Stimulated activated CD8-positive, alpha-beta memory T cell treated with anti-CD3 and anti-CD28 coated beads, Interleukin-2, amount 100 ng/mL, for 48 hours (primary cell): ENCODE measurements around the gene GPR37L1.
"Not testable (repeated sequence)": the region's sequence is repeated elsewhere in the genome, so short reads cannot be mapped to it uniquely, and the experiment has no call there.

ENCODE experiments used
- DNase-seq, 2 donors: peaks; one replicate each; pipeline ENCODE4 v3.0.0-alpha.2; 2020; ENCODE audit warnings: low read depth in 2 of 2

The GPR37L1 gene

GRCh38 chr1:202107801-202108731, 14.7 kb upstream of the GPR37L1 start:
- no peak for DNase-seq

- no peak for DNase-seq
Observed at GRCh38 chr1:202110977-202111376, 11.7 kb upstream of the GPR37L1 start.

GRCh38 chr1:202111589-202111988, 11.1 kb upstream of the GPR37L1 start:
- DNase-seq = not testable (repeated sequence)

GRCh38 chr1:202112859-202113689, 9.6 kb upstream of the GPR37L1 start:
- DNase-seq = no peak

- DNase-seq = no peak
Observed at GRCh38 chr1:202113690-202114300, 8.9 kb upstream of the GPR37L1 start.

GRCh38 chr1:202116287-202116686, 6.4 kb upstream of the GPR37L1 start:
- DNase-seq = no peak

- DNase-seq = no peak
Observed at GRCh38 chr1:202117898-202118371, 4.8 kb upstream of the GPR37L1 start.

GRCh38 chr1:202121006-202121405, 1.7 kb upstream of the GPR37L1 start:
- no peak for DNase-seq

- no peak for DNase-seq
Observed at GRCh38 chr1:202123336-202123813, 658 bp downstream of the GPR37L1 start.

- DNase-seq = no peak
Observed at GRCh38 chr1:202124142-202124541, 1.4 kb downstream of the GPR37L1 start.

GRCh38 chr1:202125611-202126010, 2.9 kb downstream of the GPR37L1 start:
- no peak for DNase-seq

GRCh38 chr1:202126426-202126825, 3.7 kb downstream of the GPR37L1 start:
- no peak for DNase-seq

- DNase-seq = no peak
Observed at GRCh38 chr1:202127061-202127460, 4.3 kb downstream of the GPR37L1 start.

GRCh38 chr1:202127836-202128622, 5.3 kb downstream of the GPR37L1 start:
- DNase-seq = no peak

GRCh38 chr1:202129453-202130296, 7.0 kb downstream of the GPR37L1 start:
- DNase-seq = no peak

- no peak for DNase-seq
Observed at GRCh38 chr1:202130297-202130721, 7.6 kb downstream of the GPR37L1 start.

GRCh38 chr1:202130816-202131522, 8.3 kb downstream of the GPR37L1 start:
- no peak for DNase-seq

GRCh38 chr1:202131956-202132821, 9.5 kb downstream of the GPR37L1 start:
- DNase-seq = no peak

GRCh38 chr1:202133001-202133400, 10.3 kb downstream of the GPR37L1 start:
- no peak for DNase-seq
